HG02870 (cell line): ENCODE results near the gene TMEM203.
"Not testable (repeated sequence)": the region's sequence is repeated elsewhere in the genome, so short reads cannot be mapped to it uniquely, and the experiment has no call there.

Source experiments
- ATAC-seq: cut with Tn5 transposase; IDR thresholded peaks from one replicate; pipeline ENCODE4 v1.9.1; 2021; ENCODE audit warnings: mild to moderate bottlenecking, moderate library complexity; ENCODE audit not compliant: unreplicated experiment

Gene TMEM203, protein sequence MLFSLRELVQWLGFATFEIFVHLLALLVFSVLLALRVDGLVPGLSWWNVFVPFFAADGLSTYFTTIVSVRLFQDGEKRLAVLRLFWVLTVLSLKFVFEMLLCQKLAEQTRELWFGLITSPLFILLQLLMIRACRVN

GRCh38 chr9:137205126-137206069 lies at the start of gene TMEM203, which contains the start of gene NDOR1:
TMEM203 (minus strand) TSS chr9:137205648; CDS start chr9:137205414, 234 bp downstream.
NDOR1 (plus strand) TSS chr9:137205700; CDS start chr9:137205778, 78 bp downstream.
- ATAC-seq = no peak

GRCh38 chr9:137254624-137255447 lies 49.4 kb upstream of the TMEM203 start, which contains the start of gene NELFB:
NELFB (plus strand) TSS chr9:137255327.
- peak; percentile 56 for ATAC-seq

GRCh38 chr9:137253717-137254623 lies 48.5 kb upstream of the TMEM203 start:
- ATAC-seq = no peak

GRCh38 chr9:137252555-137253506 lies 47.4 kb upstream of the TMEM203 start:
- ATAC-seq = no peak

GRCh38 chr9:137251490-137252268 lies 46.2 kb upstream of the TMEM203 start:
- ATAC-seq = no peak

DNA sequence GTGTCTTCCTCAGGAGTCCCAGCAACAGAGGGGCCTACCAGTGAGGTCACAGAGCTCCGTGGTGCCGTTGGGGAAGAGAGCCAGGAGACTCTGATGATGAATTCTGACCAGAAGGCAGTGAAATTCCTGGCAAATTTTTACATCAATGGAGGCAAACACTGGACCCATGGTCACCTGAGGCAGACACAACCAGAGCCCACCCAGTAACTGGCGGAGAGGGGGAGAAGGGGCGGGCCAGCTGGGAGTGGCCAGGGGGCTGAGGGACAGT lies 45.7 kb upstream of the TMEM203 start, which contains the start of gene STPG3:
Gene STPG3 (plus strand): TSS at position 93 of the 268 bp plus-strand sequence. CDS start 1 bp downstream, at position 94.
- no peak for ATAC-seq

- no peak for ATAC-seq
Observed at GRCh38 chr9:137250329-137251193, 45.1 kb upstream of the TMEM203 start.

- no peak for ATAC-seq
Observed at GRCh38 chr9:137247916-137248175, 42.4 kb upstream of the TMEM203 start.

GRCh38 chr9:137247135-137247915 lies 41.9 kb upstream of the TMEM203 start:
- no peak for ATAC-seq

- ATAC-seq = no peak
Observed at GRCh38 chr9:137245450-137246421, 40.3 kb upstream of the TMEM203 start.

- ATAC-seq = no peak
Observed at GRCh38 chr9:137244486-137245449, 39.3 kb upstream of the TMEM203 start.

DNA sequence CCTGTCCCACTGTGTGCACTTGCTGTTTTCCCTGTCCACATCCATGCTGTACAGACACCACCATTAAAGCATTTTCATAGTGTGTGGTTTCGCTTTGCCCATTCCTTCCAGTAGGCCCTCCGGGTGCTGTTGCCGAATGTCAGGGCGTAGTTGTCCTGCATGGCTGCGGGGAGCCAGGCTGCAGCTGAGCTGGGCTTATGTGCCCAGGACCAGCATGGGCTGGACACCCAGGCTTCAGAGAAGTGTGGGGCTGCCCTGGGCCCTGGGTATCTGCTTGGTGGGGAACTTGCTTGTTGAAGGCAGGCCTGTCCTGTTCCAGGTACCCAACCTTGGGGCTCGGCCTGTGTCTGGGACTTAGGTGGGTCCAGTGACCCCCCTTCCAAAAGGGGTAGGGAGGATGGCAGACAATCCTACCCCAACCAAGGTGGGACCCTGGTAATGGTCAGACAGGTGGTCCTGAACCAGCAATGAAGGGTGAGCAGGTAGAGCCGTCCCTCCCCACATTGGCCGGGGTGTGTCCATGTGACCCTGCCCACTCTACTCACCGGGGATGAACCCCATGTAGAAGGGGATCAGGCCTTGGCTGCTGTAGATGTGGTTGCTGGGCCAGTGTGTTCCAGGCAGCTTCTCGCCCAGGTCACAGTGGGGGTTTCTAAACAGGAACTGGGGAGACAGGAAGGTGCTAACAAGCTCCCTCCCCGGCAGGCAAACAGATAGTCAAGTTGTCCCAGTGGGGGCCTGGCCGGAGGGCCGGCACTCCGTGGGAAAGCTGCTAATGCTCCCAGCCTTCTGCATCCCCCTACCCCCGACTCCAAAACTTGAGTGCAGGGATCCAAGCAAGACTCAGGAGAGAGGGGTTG lies 38.4 kb upstream of the TMEM203 start:
- ATAC-seq = no peak

DNA sequence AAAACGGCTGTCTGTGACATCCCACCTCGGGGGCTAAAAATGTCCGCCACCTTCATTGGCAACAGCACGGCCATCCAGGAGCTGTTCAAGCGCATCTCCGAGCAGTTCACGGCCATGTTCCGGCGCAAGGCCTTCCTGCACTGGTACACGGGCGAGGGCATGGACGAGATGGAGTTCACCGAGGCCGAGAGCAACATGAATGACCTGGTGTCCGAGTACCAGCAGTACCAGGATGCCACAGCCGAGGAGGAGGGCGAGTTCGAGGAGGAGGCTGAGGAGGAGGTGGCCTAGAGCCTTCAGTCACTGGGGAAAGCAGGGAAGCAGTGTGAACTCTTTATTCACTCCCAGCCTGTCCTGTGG lies 37.8 kb upstream of the TMEM203 start:
- not testable (repeated sequence) for ATAC-seq
